Measurements from ENCODE around the gene ZNF101.

DNA sequence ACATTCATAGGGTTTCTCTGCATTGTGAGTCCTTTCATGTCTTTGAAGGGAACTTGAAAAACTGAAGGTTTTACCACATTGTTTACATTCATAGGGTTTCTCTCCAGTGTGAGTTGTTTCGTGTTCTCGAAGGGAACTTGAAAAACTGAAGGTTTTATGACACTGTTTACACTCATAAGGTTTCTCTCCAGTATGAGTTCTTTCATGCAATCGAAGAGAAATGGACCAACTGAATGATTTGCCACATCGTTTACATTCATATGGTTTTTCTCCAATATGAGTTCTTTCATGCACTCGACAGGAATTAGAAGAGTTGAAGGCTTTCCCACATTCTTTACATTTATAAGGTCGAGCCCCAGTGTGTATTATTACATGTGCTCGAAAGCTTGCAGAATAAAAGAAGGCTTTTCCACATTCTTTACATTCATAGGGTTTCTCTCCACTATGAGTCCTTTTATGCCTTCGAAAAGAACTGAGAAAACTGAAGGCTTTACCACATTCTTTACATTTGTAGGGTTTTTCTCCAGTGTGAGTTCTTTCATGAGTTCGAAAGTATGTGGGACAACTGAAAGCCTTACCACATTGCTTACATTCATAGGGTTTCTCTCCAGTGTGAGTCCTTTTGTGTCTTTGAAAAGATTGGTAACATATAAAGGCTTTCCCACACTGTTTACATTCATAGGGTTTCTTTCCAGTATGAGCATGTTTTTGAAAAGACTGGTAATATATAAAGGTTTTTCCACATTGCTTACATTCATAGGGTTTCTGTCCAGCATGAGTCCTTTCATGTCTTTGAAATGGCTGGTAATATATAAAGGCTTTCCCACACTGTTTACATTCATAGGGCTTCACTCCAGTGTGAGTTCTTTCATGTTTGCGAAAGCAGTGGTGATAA lies 43.5 kb downstream of the ZNF101 start:
- TF ChIP-seq MAFK (IDR thresholded peaks at IDR 0.05; ENCODE audit: low read depth, low read length) (no peak), CTCF (conservative IDR thresholded peaks at IDR 0.05; ENCODE audit: low read depth, low read length) (no peak), MXI1 (IDR thresholded peaks at IDR 0.05; ENCODE audit: borderline replicate concordance, low read depth, low read length) (no peak), RAD21 (IDR thresholded peaks at IDR 0.05; ENCODE audit: low read length) (no peak), SMC3 (IDR thresholded peaks at IDR 0.05; ENCODE audit: low read depth, low read length) (no peak), POLR2A (IDR thresholded peaks at IDR 0.05; ENCODE audit: low read depth, low read length) (no peak), NFE2L2 (IDR thresholded peaks at IDR 0.05; ENCODE audit: low read depth, low read length) (no peak)
- TF ChIP-seq, protein P1, sequence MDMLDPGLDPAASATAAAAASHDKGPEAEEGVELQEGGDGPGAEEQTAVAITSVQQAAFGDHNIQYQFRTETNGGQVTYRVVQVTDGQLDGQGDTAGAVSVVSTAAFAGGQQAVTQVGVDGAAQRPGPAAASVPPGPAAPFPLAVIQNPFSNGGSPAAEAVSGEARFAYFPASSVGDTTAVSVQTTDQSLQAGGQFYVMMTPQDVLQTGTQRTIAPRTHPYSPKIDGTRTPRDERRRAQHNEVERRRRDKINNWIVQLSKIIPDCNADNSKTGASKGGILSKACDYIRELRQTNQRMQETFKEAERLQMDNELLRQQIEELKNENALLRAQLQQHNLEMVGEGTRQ (IDR thresholded peaks at IDR 0.05; ENCODE audit: low read depth, low read length): no peak
